Measurements from ENCODE around the gene CEPT1.

CEPT1 gene

DNA sequence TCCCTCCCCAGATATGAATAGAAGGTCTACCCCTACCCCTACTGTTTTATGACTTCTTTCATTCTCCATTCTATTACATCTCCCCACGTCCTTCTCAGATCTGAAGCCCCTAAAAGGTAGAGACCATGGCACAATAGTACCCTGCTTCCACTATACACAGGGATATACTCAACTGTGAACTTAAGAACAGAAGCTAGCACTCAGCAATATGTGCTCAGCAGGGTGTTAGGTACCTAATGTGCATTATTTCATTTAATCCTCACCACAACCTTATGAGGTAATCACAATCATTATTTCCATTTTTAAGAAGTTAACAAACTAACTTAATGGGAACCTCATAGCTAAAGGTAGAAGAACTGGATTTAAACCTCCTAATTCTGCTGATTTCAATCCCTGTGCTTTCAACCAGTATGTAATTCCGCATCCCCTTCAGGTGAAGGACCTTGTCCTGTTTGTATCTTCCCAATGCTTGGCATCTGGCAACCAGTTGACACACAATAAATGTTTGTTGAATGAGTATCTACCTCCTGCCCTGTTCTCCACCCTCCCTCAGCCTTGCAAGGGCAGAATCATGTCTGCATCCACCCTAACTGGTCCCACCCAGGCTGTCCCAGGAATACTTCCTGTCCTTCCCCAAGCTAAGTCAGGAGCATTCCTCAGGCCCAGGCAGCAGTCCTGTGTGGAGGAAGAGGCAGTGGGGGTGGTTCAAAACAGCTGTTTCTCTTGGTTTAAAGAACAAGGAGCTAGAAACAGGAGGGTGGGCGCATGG is 53.9 kb downstream of the CEPT1 start:
- DNase-seq: no peak

DNA sequence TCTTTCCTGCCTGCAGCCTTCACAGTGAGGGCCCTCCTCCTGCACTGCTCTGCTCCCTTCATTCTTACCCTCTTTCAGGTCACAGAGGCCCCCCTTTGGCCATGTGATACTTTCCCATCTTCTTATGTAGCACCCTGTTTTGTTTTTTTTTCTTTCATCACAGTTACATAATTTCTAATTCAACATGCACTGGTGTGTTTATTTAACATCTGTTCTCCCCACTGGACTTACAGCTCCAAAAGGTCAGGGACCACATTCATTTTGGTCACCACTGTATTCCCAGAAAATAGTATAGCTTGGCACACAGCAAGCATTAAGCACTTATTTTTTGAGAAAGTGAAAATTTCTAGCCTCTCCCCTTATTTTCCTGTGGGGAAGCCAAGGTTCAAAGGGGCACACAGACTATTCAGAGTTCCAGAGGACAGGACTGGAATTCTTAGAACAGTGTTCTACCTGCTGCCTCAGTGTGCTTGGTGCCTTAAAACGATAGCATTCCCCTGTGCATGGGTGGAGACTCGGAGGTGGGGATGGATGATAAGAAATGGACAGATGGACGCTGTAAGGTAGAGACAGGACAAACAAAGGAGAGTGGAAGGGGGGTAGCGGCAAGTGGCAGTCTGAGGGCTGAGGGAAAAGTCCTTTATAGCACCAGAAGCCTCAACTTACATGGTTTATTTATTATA is 55.1 kb downstream of the CEPT1 start:
- DNase-seq: no peak

DNA sequence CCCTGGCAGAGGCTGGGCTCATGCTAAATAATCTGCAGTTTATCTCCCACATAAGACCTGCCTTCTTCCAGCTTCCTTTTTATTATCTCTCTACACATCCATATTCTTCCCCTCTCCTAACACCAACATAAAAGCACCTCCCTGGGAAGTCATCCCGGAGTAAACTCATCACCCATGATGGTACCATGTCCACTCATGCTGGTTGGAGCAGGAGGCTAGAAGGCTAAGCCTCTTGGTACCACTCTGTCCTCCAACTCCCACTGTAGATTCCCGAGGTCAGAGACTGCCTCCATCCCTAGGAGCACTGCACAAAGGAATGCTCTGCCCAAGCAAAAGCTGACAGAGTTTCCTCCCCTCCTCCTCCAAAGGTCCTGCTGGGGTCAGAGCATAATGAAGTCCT is 56.2 kb downstream of the CEPT1 start:
- DNase-seq: no peak

DNA sequence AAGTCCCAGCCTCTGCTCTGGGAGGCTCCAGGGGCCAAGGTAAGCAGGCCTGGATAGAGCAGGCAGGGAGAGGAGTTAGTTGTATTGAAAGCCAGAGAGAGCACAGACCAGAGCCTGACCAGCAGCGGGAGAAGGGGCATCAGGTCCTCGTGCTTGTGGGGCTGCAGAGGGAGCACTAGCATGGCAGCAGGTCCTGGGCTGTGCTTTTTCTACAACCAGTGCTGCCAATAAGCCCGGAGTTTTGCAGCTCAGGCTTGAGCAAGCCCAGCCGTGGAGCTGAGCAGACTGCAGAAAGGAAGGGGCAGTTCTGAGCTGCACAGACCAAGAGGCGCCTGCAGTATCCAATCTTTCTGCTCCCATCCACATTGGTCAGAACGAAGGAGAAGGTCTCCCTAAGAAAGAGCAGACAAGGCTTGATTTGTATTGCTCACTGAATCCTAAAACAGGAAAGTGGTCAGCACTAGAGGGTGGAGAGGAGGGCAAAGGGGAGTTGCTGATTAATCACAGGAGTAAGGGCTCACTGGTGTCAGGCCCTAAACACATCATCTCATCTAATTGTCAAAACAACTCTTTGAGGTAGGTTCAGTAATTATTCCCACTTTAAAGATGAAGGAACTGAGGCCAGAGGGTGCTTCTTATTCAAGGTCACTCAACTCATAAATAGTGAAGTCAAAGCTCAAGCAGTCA is 57.7 kb downstream of the CEPT1 start:
- no peak for DNase-seq

DNA sequence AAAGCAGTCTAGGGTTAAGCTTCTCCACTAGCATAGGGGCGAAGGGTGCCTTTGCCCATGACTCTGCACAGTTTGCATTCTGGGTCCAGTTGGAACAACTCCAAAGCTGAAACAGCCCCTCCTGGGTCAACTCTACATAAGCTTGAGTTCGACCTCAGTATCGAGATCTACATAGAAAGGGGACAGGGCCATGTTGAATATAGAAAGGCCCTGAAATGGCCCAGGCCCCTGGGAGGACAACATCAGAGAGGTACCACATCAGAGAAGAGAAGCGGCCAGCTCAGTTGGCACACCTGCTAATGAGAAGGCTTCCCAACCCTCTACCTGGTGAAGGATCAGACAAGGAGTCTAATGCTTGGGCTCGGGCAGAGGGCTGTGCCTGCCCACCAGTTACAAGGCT is 58.8 kb downstream of the CEPT1 start:
- DNase-seq: no peak

DNA sequence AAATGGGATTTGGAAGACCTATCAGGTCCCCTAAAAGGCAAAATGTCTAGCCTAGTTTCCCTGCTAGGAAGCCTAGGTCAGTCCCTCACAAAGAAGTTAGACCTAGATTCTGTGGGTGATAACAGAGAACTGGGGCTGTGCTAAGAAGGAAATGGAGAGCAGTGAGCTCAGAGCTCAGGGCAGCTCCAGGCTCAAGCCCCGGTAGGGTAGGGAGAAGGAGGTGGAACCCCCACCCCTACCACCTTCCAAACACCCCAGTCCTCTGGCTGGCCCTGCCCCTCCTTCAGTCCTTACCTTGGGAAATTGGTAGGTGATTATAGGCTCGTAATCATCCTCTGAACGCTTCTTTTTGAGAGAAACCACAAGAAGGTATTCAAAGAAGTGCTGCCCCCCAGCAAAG is 59.3 kb downstream of the CEPT1 start:
- DNase-seq: no peak

DNA sequence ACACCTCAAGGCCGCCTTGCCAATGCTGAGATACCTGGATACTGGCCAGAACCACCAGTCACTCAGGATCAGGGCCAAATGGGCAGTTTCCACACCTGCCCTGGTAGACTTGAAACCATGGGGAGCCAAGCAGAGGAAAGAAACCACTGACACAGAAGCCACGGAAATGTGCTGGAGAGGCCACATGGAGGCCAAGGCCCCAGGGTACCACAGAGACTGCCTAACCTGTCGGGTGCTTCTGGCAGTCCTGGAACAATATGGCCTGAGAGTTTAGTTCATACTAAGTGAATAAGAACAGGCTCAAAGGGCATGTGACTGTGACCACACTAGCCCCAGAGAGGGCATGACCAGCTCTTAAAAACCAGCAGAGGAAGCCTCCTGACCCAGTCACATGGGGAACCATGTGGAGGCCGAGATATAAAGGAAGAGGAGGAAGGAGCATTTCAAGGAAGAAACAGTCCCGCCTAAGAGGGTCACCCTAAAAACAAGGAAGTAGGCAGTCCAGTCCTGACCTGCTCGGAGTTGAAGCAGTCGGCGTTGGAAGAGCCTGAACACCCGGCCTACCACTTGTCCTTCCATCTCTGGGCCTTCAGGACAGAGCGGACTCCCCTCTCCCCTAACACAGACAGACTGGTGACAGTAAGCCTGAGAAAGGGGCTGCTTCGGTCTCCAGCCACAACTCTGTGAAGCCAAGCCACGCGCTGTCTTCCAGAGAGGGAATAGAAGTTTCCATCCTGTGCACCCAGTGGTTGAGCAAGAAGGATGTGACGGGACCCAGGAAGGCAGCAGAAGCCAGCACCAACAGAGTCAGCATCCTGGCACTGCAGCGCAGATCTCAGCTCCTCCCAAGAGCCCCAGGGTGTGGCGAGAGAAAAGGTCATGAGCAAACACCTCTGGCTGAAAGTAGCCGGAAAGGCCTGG is 60.1 kb downstream of the CEPT1 start, which contains the start of gene DENND2D:
TSS of gene DENND2D (minus strand) at position 766 of the 921 bp plus-strand sequence. CDS start at position 579, 187 bp downstream.
- no peak for DNase-seq

DNA sequence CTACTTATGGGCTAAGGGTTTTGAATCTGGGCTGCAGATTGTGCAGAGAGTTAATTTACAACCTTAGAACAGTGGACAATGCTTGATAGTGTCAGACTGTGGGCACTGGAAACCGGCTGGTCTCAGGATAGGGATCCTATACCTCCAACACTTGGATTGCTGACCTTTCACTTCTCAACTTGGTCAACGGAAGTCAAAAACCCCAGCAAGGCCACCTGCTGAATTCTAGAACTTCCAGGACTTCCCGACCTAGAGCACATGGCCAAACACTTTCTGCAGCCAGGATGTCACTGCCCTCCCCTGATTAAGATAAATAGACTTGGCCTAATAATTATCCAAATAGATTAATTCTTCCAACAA is 60.8 kb downstream of the CEPT1 start:
- no peak for DNase-seq

DNA sequence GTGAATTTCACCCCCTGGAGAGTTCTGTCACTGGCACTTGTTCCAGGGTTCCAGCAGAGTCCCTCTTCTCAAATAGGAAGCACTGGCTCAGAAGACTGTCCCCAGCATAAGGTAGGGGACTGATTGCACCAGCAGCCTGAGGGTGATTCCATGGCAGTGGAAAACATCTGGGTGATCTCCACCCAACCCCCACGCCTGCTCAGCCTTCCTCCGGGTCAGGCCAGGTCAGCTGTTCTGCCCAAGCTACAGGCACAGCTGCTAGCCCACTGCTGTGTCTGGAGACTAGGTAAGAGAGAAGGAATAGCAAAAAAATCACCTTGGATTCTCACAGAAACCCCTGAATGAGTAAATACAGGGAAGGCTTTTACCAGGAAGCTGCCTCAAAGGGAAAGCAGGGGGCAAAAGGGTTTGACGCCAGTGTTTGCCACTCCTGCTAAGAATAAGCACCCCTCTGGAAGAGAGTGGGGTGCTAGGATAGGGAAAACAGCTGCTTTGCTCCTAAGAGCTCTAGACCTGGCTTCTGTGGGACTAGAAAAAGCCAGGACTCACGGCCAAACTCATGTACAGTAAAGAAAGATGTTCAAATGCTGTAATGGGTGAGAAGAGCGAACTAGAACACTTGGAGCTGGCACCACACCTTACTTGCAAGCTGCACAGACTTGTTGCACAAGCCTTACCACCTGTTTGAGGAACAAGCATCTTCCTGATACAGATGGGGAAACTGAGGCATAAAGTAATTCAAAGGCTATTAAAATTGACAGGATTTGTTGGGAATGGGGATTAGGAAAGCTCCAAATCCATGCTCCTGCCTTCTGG is 61.5 kb downstream of the CEPT1 start:
- DNase-seq: no peak

DNA sequence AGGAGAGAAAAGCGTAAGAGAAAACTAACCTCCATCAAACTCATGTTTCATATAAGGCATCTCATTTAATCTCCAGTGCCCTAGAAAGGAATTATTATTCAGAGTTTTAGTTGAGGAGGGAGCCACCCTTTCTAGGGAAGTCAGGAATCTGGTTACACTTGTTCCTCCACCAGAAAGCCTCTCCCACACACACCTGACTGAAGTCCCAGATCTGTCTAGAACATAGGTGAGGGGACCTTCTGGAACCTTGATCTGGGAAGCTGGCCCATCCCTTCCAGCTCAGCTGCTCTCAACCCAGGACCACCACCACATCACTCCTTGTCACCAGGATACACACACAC is 62.3 kb downstream of the CEPT1 start:
- no peak for DNase-seq

DNA sequence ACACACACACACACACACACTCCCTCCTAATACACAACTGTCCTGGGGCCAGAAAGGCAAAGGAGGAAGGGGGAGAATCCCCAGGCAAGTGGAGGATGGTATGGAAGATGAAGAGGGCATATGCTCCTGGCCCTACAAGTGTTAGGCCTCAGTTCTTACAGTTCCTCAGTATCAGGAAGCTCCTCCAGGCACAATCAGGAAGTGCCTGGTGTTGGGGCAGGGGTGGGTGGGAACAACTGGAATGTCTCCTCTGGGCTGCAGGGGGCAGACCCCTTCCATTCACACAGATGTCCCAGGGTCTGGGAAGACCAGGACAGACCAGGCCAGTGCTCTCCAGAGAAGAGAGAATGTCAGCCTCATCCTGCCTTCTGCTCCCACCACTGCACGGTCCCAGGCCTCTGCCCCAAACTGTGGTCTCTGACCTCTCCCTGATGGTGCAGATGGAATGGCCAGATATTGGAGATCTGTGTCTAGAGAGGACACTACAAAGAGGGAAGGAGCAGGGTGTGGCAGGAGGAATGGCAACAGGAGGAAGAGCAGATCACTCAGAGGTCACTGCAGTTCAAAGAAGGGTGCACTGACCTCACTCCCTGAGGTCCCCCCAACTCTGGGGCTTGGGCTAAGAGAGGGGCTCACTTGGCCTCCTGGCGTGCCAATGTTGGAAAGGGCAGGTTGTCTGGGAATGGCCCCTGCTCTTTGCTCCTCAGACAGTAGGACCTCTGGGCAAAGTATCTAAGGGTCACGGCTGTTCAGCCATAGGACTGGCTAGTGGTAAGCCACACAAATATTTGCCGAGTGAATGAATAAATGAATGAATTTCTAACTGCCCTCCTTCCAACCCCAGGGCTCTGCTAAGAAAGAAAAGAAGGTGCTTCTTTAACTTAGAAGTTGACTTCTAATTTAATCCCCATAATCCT is 62.9 kb downstream of the CEPT1 start:
- DNase-seq: no peak

DNA sequence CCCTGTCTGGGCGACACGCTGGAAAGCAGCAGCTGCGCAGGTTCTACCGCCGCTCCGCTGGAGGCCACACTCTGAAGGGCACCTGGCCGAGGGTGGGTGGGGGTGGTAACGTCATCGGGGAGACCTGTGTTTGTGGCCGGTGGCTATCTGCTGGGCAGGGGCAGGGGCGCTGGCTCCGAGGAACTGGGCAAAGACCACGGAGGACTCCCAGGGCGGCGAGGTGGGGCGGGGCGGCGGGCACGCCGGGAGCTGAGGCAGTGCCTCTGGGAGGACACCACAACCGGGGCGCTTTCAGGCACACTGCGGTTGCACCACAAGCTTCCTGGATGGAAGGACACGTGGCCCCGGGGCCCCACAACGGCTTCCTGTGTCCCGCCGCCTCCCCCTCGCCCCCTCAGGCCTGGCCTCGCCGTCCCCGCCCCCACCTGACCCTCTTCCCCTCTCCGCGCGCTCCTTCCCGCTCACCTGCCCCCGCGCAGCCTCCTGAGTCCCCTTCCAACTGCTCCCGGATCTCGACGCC is 63.7 kb downstream of the CEPT1 start:
- DNase-seq: peak; percentile 9 to 59

DNA sequence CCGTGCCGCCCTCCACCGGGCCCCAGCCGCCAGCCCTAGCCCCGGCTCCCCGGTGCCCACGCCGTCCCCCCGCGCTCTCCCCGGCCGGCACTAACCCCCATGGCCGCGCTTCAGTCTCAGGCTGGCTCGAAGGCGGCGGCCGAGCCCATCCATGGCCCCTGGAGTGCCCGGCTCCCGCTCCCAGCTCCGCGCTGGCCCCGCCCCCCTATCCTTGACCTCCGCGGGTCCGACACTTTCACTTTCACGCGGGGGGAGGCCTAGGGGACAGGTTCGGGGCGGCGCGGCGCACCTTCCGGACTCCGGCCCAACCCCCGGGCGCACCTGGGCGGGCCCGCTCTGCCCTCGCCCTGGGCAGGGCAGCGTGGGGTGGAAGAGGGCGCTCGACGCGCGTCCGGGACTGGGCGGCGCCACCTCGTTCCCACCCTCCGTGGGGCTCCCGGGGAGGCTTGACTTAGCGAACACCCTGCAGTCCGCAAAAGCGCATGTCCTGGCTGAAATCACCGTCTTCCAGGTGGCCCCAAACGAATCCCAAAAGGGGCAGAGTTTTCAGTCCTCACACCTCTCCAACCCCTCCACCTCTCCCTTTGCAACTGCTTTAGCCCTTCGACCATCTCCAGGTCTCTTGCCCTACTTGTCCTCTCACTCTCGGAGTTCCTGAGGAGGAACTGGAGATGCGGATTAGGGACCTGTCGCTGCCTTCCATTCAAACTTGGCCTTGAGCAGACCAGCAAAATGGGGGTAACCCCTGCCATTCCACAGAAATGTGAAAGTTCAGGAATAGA is 64.4 kb downstream of the CEPT1 start:
- peak in 1 of 2 experiments; percentile 10 for DNase-seq

DNA sequence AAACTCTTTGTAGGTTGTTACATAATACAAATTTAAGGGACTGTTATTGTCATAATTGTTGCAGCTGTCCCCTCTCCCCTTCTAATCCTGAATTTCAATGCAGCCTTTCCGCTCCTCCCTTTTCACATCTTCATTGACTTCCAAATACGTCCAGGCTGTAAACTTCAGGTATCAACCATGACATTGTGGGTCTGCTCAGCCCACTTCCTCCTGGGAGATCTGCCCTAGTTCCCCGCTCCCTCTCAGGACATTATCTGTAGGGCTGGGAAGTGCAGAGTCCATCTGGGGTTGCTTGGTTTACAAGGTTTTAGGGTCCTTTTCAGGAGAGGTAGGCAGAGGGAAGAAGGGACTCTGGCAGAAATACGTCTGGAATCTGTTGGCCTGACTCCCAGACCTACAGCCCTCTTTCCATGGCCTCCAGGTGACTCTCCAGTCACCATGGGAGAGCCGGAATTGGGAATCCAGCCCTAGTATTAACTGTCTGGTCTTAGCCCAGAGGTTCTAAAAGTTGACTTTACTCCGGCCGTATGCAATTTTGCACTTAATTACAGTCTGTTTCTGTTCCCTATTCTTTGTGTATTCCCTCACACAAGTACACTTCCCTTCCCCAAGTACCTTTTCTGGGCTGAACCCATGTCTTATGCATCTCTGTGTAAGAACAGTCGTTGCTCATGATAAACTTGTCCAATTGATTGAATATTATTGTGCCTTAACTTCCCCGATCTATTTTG is 65.1 kb downstream of the CEPT1 start:
- DNase-seq: no peak

DNA sequence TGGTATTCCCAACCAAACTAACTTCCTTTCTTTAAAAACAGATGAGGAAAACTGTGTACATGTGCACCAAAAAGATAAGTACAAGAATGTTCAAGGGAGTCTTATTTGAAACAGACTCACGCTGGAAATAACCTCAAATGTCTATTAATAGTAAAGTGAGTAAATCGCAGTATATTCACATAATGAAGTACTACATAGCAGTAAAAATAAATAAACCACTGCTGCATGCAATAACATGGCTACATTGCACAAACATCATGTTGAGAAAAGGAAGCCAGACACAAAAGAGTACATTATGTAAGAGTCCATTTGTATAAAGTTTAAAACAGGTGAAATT is 65.7 kb downstream of the CEPT1 start:
- DNase-seq: no peak

DNA sequence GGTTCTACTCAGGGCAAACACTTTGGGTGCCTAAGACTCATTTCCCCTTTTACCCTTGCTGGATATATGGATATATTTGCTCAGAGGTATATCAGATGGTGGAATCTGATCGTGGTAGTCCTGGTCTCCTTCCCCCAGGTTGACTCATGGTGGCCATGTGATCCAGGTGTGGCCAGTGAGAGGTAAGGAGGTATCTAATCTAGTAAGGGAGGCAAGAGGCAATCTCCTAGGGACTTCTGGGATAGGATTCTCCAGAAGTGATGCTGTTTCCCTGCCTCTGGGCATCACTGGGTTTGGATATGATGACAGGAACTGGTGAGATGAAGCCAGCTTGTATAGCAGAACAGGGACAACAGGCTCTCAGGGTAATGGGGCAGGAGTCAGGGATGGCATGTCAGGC is 68.9 kb downstream of the CEPT1 start:
- DNase-seq: no peak

DNA sequence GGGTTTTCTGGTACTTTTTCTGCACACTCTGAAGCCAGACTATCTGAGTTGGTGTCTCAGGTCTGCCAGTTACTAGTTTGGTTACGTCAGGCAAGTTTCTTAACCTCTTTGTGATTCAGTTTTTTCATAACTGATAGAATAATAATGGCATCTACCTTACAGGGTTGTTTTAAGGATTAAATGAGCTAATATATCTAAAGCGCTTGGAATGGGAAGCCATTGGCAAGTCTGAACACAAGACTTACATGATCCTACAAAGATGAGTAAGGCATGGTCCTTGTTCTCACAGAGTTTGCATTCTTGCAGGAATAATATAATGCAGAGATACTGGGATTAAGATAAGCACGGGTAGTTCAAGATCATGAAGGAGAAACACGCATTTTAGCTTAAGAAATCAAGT is 69.6 kb downstream of the CEPT1 start:
- no peak for DNase-seq

DNA sequence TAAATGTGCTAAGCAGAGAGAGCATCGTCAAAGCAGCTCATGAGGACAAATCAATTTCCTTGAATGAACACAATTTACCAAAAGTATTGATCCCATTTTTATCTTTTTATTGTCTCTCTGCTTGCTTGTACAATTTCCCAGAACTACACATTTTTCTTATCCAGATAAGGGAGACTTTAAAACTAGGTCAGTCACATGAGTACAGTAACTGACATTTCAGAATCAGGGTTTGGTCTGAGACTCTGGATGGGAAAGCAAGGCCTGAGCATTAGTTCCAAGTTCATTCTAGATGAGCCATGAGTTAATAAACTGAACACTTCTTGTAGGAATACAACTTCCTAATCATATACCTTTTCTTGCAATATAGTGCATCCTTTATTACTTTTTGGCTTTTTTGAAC is 71.9 kb downstream of the CEPT1 start:
- no peak for DNase-seq

DNA sequence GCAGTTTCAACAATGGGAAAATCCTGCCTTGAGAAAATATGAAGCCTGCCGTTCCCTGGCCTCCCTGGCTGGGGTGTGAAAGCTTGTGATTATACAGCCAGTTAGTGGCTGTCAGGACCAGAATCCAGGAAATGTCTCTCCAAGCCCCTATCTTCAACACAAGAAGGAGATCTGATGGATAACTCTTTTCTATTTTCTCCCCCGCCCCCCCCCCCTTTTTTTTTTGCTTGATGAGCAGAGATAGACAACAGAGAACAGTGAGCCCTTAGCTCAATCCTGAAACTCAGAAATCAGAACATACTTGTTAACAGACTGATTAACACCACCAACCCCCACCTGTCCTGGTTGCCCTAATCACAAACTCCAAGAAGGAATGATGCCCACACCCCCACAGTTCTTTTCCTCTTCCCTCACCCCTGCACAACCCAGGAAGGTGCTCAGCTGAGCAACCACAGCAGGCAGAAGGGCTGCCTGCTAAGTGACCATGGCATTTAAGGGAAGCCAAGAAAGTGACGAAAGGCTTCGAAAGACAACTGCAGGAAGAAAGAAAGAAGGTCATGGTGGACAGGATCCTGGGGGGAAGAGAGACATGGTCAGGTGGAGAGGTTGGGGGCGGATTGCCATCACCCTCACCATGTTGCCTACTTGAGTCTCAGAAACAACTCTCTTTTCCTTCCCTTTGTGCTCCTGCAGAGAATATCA is 72.8 kb downstream of the CEPT1 start:
- no peak for DNase-seq
